GM03348 (cell line): ENCODE data around the gene NACAD.
A peak's percentile ranks its signal among the peaks of the same experiment; 100 is the strongest.
"Not testable (repeated sequence)": the region's sequence is repeated elsewhere in the genome, so short reads cannot be mapped to it uniquely, and the experiment has no call there.

Experiments used
- DNase-seq: peaks from one replicate; pipeline ENCODE4 v3.0.0; 2012; ENCODE audit warnings: low spot score

NACAD gene

DNA sequence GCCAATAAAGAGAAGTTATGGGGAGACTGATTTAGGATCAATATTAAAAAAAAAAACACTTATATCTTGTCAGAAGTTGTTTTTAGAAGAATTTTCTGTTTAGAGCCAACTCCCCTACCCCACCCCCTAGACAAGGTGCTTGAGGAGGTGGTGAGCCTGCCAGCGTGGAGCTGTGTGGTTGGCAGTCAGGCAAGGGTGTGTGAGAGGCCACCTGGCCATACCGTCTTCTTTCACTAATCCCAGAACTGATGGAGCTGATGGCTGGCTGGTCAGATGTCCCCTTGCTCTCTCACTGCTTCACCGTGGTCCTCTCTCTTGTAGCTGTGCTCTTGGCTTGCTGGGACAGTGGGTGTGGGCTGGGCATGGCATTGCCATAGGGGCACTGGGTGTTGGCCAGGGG is 34.3 kb downstream of the NACAD start:
- no peak for DNase-seq

DNA sequence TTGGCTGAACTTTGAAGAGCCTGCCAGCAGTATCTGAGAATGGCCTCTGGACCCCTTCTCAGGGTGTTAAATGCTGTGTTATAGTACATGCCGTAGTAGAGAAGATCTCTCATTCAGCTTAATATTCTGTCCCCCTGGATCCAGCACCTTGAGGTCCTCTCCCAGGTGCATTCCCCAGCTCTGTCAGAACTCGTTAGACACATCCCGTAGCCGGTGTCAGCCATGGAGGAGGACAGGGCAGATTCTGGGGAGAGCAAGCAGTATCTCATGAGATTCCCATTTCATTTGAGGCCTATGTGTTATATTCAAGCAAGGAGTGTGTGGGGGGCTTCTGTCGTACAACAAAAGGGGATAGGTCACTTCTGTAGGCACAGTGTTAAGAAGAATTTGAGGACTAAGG is 34.8 kb downstream of the NACAD start:
- DNase-seq, result no peak

DNA sequence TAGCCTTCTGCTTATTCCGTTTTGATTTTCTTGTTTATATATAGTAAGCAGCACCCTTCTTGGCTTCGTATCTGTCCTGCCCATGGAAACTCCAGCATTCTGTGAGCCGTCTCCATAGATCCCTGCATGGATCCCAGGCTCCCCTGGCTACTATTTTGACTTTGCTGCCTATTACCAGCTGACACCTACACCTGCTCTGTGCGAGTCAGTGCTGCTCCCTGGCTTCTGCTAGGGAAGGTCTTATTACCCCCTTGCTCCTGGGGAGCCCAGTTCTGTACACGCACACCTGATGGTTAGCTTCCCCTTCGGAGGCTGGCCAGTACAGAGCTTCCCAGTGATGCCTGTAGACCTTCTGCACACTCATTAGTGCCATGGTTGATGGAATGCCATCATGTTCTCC is 35.4 kb downstream of the NACAD start:
- DNase-seq, result no peak

DNA sequence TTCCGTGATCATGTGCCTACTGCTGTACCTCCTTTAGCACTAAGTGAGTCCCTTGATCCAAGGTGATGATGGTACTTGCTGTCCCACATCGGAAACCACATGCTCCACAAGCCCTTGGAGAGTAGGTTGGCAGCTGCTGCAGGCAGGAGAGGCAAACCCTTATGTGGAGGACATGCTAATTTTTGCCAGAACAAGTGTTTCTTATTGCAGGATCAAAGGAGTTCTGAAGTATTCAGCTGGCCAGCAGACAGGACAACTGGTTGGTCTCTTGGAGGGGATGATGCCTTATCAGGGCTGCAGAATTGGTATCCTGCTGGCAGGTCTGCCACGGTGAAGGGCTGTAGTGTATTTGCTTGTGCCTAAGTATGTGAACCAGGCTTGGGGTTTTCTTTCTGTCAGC is 36.8 kb downstream of the NACAD start:
- DNase-seq, result no peak

DNA sequence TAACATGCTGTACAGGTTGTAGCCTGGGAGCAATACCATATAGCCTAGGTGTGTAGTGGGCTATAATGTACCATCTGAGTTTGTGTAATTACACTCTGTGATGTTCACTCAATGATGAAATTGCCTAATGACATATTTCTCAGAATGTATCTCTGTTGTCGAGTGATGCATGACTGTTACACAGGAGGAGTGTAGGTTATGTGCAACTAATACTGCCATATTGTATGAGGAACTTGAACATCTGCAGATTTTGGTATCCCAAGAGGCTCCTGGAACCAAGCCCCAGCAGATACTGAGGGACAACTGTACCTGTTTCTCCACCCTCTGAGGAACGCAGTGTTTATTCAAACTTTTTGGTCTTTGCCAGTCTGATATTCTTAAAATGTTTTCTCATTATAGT is 38.6 kb downstream of the NACAD start:
- no peak for DNase-seq

DNA sequence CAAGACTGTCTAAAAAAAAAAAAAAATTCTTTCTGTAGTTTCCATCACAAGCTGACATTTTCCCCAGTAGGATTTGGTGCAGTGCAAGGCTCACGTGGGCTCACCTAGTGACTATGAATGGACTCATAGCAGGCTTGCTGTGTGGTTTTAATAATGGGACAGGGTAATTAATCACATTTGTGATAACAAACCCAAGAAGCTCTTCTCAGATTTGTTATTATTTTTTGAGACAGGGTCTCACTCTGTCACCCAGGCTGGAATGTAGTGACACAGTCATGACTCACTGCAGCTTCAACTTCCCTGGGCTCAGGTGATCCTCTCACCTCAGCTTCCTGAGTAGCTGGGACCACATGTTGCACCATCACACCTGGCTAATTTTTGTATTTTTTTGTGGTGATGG is 40.0 kb downstream of the NACAD start:
- DNase-seq, result no peak

DNA sequence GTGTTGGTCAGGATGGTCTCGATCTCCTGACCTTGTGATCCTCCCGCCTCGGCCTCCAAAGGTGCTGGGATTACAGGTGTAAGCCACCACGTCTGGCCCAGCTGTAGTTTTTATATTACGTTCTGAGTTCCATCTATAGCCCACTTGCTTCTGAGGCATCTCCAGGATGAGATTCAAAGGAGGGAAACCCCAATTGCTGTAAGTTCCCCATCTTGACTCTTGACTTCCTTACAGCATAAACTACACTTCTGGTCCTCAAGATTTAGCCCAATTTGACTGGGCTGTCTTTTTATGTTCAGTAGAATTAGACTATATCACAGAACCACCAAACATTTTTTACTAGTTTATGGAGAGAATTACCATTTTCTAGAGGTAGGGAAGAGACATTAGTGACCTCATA is 44.4 kb downstream of the NACAD start:
- DNase-seq, result no peak

DNA sequence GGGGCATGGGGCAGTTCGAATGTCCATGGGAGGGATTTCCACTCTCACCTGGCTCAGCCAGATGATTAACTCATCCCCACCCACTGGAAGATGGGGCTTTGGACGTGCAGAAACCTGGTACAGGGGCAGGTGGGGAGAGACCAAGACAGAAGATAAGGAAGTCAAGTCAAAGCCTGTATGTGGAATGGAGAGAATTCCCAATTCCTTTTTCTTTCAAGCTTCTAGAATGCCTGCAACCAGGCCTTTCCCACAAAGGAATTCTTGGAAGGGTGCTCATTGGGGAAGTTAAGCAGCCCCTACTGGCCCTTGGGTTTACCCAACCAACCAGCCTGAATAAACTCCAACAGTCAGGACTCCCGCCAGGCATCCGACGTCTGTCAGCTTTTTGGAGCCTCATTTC is 49.7 kb downstream of the NACAD start:
- no peak for DNase-seq

DNA sequence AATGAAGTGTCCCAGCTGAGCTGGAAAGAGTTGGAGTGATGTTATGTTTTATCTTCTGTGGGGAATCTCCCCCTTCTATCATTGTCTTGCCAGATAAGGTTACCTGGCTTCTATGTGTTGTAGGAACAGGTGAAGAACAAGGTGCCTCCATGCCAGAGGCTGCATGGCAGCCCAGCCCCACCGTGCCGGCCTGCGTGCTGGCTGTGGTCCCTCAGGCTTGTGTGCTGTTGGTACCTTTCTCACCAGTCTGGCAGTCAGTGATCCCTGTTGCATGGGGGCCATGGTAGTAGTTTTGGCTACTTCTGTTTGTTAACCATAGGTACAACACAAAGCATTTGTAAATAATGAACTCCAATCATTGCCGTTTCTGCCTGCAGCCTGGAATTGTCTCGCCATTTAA is 50.9 kb downstream of the NACAD start:
- DNase-seq, result no peak

DNA sequence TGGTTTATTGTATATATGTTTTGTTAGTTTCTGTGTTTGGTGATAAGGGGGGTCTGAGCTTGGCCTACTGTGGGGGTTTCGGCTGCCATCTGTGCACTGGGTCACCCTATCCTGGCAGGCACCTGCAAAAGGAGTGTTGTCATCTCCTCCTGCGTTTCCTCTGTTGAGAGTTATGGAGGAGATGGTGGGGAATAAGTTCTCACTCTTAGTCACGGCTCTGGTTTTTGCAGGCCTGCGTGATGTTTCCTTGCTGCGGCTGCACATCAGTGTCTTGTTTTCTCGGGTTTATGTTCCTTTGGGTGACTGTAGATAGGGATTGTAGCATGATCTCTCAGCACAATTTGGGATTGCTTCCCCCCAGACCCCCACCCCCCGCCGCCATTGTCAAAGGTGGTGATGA is 52.0 kb downstream of the NACAD start:
- no peak for DNase-seq

DNA sequence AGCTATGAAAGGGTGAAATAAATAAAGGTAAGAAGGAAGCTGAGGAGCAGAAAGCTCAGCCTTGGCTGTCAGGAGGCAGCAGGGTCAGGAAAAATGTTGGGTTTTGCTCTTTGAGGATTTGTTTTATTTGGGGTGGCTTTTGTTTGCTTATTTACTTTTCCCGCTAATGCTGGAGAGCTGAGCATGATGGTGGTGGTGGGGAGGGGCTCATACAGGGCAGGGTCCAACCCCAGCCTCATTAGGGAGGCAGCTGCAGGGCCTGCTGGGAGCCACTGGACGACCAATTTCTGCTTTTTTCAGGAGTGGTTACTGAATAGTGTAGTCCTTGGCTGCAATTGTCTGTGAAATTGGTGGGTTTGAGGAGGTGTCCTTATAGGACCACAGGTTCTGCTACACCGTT is 52.5 kb downstream of the NACAD start:
- no peak for DNase-seq

DNA sequence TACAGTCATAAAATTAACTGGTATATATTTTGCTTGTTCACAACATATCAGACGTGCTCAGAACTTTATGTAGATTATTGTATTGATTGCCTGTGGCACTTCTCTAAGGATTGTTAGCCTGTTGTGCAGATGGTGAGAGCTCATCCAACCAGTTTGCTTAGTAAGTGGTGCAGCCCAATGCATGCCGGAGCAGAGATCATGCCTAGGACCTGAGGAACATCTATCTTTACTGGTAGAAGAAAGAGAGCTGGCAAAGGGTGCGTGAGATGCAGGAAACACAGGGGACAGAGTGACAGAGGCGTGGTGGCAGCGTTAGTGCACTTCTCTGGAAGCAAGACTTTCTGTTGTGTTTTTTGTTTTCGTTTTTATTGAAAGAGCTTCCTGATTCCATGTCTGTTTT is 52.9 kb downstream of the NACAD start:
- no peak for DNase-seq

DNA sequence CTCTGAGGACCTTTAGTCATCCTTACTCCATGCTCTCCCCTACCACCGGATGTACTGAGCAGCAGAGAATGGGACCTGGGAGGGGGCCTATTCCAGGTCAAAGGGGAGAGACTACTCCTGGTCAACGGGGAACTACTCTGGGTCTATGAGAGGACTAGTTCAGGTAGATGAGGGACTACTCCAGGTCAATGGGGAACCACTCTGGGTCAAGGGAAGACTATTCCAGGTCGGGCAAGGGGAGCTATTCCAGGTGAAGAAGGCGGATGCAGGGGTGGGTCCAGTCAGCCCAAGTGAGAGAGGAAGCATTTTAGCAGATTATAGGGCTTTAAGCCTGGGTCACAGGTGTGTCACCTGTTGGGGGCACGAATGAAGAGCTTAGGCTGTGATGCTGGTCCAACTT is 53.4 kb downstream of the NACAD start:
- DNase-seq, result no peak

DNA sequence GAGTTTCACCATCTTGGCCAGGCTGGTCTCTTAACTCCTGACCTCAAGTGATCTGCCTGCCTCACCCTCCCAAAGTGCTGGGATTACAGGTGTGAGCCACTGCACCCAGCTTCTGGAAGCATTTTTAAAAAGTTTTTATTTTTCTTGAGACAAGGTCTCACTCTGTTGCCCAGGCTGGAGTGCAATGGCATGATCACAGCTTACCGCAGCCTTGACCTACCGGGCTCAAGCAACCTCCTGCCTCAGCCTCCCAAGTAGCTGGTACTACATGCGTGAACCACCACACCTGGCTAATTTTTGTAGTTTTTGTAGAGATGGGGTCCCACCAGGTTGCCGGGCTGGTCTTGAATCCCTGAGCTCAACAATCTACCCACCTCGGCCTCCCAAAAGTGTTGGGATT is 54.1 kb downstream of the NACAD start:
- DNase-seq, result not testable (repeated sequence)

DNA sequence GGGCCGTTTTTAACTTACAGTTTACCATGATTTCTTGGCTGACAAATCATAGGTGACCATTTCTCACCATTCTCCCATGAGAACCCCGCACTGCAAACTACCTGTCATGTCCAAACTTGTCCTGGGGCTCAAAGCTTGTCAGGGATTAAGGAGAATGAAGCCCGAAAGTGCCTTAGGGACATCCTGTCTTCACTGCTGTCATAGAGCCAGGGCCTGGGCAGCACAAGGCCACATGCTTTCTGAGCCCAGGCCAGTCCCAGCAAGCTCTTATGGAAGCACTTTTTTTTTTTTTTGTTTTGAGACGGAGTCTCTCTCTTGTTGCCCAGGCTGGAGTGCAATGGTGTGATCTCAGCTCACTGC is 54.9 kb downstream of the NACAD start:
- peak; percentile 29 for DNase-seq

DNA sequence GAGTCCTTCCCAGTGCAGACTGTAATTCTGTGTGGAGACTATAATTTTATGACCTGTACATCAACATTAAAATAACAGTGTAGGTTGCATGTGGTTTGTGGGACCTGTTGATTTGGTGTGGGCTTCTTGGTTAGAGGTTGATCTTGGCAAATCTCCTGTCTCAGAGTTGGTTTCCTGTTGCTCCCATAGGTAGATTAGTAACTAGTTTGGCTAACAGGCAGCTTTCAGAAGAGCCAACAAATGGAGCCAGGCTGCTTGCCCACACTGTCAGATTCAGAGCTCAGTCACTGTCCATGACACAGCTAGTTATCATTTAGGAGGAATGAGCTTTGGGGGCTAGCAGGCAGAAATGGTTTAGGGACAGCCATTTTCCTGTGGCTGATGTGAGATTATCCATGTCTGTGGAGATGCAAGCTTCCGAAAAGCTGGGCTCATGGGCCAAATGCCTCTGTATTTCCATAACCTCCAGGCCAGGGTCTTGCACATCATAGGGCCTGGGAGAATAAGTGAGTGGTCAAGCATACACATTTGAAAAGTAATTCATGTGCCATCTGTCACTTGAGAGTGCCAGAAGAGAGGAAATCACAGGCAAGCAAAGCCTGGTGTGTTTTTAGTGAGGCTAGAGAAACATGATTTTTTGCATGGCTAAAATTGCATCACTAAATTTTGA is 55.4 kb downstream of the NACAD start:
- peak; percentile 48 for DNase-seq

DNA sequence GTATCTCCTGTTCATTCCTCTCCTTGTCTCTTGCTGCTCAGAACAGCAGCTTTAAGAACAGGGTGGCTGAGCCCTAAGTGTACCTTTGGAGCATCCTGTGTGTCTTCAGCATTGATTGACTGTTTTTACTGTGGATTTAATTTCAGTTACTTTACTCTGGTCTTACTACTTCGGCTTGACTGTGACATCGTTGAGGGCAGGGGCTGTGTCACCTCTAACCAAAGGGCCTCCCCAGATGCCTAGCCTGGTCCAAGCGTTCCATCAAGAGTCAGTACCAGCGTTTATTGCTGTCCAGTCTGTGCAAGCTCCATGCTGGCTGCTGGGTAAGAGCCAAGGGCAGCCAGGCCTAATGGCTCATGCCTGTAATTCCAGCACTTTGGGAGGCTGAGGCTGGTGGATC is 56.3 kb downstream of the NACAD start:
- no peak for DNase-seq

DNA sequence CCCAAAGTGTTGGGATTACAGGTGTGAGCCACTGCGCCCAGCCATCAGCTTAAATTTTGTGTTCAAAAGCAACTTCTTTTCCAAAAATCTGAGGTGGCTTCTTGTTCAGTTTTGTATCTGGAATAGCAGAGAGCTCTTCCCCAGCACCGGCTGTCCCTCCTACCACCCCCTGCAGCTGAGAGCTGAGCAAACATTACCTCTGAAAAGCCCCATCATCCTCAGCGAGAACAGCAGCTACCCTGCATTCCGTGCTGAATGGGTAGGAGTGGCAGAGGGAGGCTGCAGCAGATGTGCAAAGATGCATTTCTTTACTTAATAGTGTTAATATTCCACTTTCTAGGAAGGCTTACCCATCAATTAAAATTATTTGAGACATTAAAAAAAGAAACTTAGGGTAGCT is 56.9 kb downstream of the NACAD start:
- DNase-seq, result no peak
